Fibroblast of skin of left quadriceps (primary cell): Measurements from ENCODE around the gene LRRC32.
A peak's percentile ranks its signal among the peaks of the same experiment; 100 is the strongest.

Source experiments
- DNase-seq, 2 experiments: peaks; one replicate each; pipeline ENCODE4 v3.0.0-alpha.2; 2013; ENCODE audit warnings: low read depth in 2 of 2

Gene LRRC32

GRCh38 chr11:76663912-76664440 is 6.6 kb downstream of the LRRC32 start:
- DNase-seq = no peak

GRCh38 chr11:76663486-76663810 is 7.1 kb downstream of the LRRC32 start:
- no peak for DNase-seq

DNA sequence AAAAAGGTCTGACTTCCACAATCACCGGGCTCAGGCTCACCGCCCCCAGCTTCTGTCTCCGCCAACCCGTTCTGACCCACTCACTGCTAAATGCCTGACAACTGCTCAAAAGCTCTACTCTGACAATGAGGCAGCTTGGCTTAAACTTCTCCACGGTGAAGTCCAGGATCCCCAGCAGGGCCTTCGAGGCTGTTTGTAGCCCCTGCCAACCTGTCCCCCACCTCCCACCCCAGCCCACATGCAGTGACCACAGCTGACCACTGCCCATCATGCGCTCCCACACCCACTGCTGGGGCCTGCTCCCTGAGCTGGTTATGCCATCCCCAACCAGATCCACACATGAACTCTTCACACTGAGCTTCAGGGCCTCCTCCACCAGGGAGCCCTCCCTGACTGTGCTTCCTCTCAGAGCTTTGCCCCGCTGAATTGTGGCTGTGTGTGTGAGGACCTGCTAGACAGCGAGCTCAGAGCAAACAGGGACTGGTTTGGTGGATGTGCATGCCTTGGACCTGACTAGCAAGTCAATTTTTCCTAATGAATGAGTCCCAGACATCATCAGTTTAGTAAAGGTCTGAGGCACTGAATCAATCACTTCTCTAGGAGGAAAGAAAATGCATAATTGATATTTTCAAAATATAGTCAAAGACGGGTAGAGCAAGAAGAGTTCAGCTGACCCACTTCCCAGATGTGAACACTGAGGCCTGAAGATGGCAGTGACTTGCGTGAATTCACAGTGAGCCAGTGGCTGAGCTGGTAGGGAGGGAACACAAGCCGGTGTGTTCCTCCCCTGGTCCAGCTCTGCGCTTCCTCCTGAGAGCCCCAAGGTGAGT is 7.7 kb downstream of the LRRC32 start:
- DNase-seq = no peak

GRCh38 chr11:76661834-76662434 is 8.6 kb downstream of the LRRC32 start:
- DNase-seq = no peak

- DNase-seq = no peak
Observed at GRCh38 chr11:76661306-76661751, 9.2 kb downstream of the LRRC32 start.

GRCh38 chr11:76660533-76661305 is 9.8 kb downstream of the LRRC32 start:
- no peak for DNase-seq

GRCh38 chr11:76659672-76660532 is 10.6 kb downstream of the LRRC32 start:
- DNase-seq = no peak

DNA sequence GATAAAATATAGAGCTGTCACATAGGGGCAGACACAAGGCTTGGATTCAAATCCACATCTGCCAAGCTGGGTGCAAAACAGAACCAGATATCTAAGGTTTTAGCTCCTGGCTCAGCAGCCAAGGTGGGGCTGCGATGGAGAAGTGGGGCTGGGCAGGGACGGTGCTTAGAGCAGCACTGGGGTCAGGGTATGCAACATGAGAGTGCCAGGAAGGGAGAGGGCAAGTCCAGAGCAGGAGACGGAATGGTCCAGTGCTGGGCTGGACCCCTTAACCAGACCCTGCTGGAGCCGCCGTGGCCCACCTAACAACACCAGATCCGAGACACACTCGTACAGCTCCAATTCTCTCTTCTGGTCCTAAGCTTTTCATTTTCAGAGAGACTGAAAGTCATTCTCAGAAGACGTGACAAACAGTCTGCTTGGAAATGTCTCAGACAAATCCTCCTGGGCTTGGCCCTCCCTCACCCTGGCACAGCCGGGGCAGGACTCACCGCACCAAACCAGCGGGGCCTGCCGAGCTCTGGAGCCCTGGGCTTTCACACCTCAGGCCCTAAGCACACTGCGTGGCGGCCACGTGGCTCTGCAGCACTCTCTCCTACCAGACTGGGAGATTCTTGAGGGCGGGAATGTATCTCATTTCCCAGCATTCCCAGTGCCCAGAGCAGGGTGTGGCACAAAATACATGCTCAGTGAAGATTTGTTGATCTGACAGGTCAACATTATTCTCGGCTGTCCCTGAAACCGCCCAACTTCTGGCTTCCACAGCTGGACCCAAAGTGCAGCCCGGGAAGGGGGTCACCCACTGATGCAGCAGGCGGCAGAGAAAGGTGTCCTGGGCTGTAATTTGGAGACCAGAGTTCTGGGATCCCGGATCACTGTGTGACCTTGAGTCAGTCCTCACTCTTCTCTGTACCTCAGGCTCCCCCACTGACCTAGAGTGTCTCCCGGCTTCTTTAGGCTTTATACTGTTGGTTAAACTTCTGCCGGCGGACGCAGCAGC is 11.6 kb downstream of the LRRC32 start:
- DNase-seq = no peak

DNA sequence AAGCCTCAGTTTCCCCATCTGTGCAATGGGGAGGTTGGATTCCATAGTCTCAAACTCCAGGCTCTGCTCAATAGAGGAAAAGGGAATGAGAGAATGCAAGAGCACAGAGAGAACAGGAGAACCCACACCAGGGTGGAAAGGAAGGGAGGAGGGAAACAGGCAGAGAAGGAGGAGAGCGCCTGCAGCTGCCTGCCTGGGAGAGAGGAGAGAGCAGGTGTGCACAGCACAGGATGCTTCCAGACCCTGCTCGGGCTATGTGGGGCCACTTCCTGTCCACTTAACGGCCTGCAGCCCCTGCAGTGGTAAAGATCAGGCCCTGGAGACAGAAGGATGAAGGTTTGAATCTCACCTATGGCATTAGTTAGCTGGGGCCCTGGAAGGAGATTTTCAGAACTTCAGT is 12.3 kb downstream of the LRRC32 start:
- no peak for DNase-seq

DNA sequence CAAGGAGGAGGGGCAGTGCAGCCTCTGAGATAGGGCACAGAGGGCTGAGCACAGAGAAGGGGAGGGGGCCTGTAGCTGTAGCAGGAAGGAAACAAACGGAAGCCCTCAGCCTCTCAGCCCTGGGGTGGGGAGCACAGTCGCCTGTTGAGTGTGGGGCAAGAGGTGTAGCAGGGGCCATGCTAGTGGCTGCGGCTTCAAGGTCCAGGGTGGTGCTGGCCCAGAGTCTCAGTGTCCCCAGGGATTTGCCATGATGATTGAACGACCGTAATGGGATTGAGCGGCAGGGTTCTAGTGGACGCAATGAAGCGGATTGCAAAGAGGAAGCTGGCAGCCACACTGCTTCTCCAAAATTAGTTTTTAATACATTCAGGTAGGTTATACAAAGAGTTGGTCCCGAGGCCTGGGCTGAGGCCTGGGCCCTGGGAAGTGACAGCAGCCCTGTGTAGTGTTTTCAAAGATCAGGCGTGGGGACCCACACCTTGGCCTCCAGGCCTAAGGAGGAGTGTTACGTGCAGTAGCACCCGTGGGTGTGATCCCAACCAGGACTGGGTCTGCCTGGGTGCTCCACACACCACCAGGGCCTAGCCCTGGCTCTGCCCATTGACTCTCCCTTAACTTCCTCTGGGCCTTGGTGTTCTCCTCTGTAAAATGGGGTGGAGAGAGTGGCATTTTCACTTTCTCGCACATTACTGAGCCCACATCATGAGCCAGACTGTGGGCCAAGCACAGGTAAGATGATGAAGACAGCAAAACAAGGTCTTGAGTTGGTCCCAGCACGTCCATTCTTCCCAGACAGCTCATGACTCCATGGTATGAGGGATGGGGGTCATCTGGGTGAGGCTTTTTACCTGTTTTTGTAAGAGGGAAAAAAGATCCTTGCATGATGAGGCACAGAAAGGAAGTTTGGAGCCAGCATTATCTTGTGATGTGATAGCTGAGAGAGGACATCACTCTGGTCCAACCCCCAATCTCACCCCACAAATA is 13.1 kb downstream of the LRRC32 start:
- DNase-seq = no peak

GRCh38 chr11:76656571-76657081 is 13.9 kb downstream of the LRRC32 start:
- DNase-seq = no peak

DNA sequence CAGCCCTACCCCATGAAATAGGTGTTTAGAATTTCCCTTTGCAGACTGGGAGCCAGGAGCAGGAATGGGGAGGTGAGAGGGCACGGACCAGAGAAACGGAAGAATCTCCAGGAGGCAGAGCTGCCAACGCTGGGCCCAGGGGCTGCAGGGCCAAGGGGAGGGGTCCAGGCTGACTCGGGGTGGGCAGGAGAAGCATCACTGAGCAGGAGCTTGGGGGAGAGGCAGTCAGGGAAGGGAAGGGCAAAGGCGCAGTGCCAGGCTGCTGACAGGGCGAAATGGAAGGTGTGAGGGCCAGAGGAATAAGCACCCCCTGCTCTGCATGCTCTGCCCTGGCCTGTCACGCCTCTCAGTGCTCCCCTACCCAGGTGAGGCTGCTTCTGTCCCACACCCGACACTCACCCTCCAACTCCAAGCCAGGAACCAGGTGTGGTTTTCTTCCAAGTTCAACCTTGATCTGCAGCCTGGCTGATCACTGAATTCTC is 14.5 kb downstream of the LRRC32 start:
- DNase-seq = no peak

- DNase-seq = no peak
Observed at GRCh38 chr11:76655501-76656049, 15.0 kb downstream of the LRRC32 start.

GRCh38 chr11:76654980-76655379 is 15.6 kb downstream of the LRRC32 start:
- DNase-seq = no peak

- peak; percentile 67 to 68 for DNase-seq
Observed at GRCh38 chr11:76654298-76654851, 16.2 kb downstream of the LRRC32 start.

- peak; percentile 56 to 58 for DNase-seq
Observed at GRCh38 chr11:76653674-76654284, 16.8 kb downstream of the LRRC32 start.

GRCh38 chr11:76653012-76653673 is 17.4 kb downstream of the LRRC32 start:
- DNase-seq = no peak
